ENCODE results near the gene CBX1.

GRCh38 chr17:48056879-48057278, 44.4 kb downstream of the CBX1 start:
- TF ChIP-seq CTCF (CRISPR knock-in tag; IDR thresholded peaks at IDR 0.05) (no peak), TBL1XR1 (IDR thresholded peaks at IDR 0.05; ENCODE audit: borderline replicate concordance, low read length, partially characterized antibody) (no peak), IRF2 (CRISPR knock-in tag; IDR thresholded peaks at IDR 0.05) (no peak), AGO1 (IDR thresholded peaks at IDR 0.05; ENCODE audit: low read depth, low read length, poor library complexity, severe bottlenecking) (no peak), ETV6 (CRISPR knock-in tag; conservative IDR thresholded peaks at IDR 0.05) (no peak), CEBPB (IDR thresholded peaks at IDR 0.05; ENCODE audit: borderline replicate concordance, low read depth, low read length) (no peak), ZNF546 (CRISPR knock-in tag; conservative IDR thresholded peaks at IDR 0.05) (no peak)
